ENCODE data around the gene TTC4.

The TTC4 gene

DNA sequence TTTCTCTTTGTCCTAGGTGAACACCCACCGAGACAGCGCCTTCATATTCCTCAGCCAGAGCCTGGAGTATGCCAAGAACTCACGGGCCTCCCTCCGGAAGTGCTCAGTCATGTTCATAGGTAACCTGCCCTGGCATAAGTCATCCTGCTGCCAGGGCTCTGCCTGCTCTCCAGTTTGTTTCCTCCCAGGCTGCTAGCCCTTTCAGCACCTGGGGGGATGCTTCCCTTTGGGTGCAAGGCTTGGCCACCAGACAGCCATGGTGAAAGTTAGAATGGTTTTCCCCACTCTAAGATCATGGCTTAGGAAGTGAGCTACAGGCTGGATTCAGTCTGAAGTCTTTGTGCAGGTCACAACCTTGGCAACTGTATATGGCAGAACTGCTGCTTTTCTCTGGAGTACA, 9.2 kb upstream of the TTC4 start:
- ChIA-PET CTCF (no interaction called here), POLR2A (no interaction called here)
- no peak for DNase-seq (ENCODE audit: extremely low spot score)
- no peak for TF ChIP-seq TARDBP (IDR thresholded peaks at IDR 0.05)

DNA sequence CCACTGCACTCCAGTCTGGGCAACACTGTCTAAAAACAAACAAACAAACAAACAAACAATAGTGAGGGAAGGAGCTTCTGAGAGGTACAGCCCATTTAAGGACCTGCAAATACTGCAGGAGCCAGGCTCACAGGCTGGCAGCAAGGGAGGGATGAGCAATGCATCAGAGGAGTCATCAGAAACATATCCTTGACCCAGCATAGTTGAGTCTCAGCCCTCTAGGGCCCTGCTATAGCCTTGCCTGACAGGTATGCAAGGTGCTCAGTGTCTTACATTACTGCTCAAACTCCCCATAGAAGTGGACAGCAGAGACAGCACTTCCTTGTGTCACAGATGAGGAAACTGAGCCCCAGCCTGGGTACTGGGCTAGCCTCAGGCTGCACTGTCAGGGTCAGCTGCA, 7.3 kb upstream of the TTC4 start:
- ChIA-PET CTCF (no interaction called here), POLR2A (no interaction called here)
- TF ChIP-seq FOXK2 (IDR thresholded peaks at IDR 0.05) (no peak), FOXA1 (IDR thresholded peaks at IDR 0.05) (no peak), NFRKB (IDR thresholded peaks at IDR 0.05) (no peak), LEF1 (IDR thresholded peaks at IDR 0.05; ENCODE audit: borderline replicate concordance) (no peak), ELF4 (IDR thresholded peaks at IDR 0.05) (no peak), ARNT (IDR thresholded peaks at IDR 0.05) (no peak)
- TF ChIP-seq, protein P1, sequence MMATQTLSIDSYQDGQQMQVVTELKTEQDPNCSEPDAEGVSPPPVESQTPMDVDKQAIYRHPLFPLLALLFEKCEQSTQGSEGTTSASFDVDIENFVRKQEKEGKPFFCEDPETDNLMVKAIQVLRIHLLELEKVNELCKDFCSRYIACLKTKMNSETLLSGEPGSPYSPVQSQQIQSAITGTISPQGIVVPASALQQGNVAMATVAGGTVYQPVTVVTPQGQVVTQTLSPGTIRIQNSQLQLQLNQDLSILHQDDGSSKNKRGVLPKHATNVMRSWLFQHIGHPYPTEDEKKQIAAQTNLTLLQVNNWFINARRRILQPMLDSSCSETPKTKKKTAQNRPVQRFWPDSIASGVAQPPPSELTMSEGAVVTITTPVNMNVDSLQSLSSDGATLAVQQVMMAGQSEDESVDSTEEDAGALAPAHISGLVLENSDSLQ (IDR thresholded peaks at IDR 0.05) = no peak
- no peak for DNase-seq (ENCODE audit: extremely low spot score)

DNA sequence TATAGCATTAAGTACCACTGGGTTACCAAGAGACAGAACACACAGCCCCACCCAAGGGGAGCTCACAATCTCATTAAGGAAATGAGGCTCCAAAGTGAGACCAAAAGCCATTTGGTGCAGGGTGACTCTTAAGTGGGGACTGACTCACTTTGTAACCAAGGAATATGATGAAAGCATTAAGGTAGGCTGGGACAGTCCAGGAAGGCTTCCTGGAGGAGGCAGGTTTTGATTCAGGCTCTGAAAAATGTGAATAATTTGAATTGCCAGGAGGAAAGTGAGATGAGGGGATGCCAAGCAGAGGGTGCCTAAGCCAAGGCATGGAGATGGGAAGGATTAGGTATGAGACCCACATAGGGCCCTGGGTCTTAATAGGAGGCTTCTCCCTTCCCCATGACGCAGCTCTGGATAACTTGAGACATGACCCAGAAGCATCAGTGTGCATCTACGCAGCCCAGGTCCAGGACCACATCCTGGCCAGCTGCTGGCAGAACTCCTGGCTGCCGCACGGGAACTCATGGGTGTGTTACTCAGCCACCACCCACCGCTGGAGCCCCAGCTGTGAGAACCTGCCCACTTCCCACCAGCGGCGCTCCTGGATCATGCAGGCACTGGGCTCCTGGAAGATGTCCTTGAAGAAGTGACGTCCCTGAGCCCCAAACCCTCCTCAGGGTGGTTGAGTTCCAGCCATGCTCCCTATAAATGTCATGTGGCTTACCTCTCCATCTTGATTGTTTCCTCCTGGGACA, 5.9 kb upstream of the TTC4 start:
- no peak for DNase-seq (ENCODE audit: extremely low spot score)
- POLR2A ChIA-PET = no interaction called here
- TF ChIP-seq CTBP1 (IDR thresholded peaks at IDR 0.05; ENCODE audit: borderline replicate concordance) (no peak), BHLHE40 (IDR thresholded peaks at IDR 0.05; ENCODE audit: borderline replicate concordance) (no peak), SUZ12 (IDR thresholded peaks at IDR 0.05) (no peak)
- CTCF ChIA-PET = no interaction called here

DNA sequence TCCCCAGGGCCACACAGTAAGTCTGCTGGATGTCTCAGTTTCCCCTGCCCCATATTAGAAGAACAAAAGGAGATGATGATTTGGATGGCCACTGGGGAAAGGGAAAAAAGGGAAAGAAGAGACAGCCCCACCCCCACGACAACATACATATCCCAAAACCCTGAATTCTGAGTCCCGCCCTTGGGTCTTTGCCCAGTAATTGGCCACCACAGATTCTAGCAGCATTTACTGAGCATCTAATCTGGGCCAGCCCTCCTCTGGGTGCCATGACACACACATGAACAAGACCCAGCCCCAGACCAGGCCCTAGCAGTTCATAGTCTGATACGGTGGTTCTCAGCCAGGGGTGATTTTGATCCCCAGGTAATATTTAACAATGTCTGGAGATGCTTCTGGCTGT, 5.2 kb upstream of the TTC4 start:
- POLR2A ChIA-PET = no interaction called here
- CTCF ChIA-PET = no interaction called here

DNA sequence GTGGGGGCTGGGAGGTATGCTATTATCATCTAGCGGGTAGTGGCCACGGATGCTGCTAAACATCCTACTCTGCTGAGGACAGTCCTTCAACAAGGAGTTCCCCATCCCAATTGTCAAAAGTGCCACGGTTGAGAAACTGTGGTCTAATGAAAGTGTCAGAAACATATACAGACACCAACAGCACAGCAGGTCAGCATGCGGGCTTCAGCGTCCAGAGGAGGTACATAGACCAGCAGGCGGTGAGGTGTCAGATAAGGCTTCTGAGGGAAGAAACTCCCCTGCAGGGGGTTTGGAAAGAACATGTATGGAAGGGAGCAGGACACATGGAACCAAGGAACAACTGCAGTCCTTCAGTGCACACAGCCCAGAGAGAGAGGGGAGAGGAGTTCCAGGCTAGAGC, 4.8 kb upstream of the TTC4 start:
- CTCF ChIA-PET = no interaction called here
- TF ChIP-seq SP1 (IDR thresholded peaks at IDR 0.05) (no peak), FOXK2 (IDR thresholded peaks at IDR 0.05) (no peak), TARDBP (IDR thresholded peaks at IDR 0.05) (no peak), LEF1 (IDR thresholded peaks at IDR 0.05; ENCODE audit: borderline replicate concordance) (no peak), CTBP1 (IDR thresholded peaks at IDR 0.05; ENCODE audit: borderline replicate concordance) (no peak), ELF4 (IDR thresholded peaks at IDR 0.05) (no peak)
- TF ChIP-seq, protein P1 (IDR thresholded peaks at IDR 0.05) = no peak
- POLR2A ChIA-PET = no interaction called here
- DNase-seq (ENCODE audit: extremely low spot score) = no peak

More for the DNA sequence above, 5.2 kb upstream of the TTC4 start:
- no peak for DNase-seq (ENCODE audit: extremely low spot score)
- TF ChIP-seq ELF4 (IDR thresholded peaks at IDR 0.05) (no peak), FOXM1 (IDR thresholded peaks at IDR 0.05; ENCODE audit: borderline replicate concordance) (no peak), L3MBTL2 (conservative IDR thresholded peaks at IDR 0.05) (no peak)

DNA sequence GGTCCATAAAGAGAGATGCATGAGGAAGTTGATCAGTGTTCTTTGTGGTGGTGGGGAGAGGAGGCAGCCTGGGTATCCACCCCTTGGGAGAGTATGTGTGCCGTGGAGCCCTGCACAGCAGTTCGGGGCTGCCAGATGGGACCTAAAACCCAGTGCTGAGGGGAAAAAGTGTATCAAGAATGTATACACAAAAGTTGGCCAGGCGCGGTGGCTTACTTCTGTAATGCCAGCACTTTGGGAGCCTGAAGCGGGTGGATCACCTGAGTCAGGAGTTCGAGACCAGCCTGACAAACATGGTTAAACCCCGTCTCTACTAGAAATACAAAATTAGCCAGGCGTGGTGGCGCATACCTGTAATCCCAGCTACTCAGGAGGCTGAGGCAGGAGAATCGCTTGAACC, 4.1 kb upstream of the TTC4 start:
- CTCF ChIA-PET = no interaction called here
- POLR2A ChIA-PET = no interaction called here
- TF ChIP-seq SP1 (IDR thresholded peaks at IDR 0.05) (no peak), ARNT (IDR thresholded peaks at IDR 0.05) (no peak), FOXA1 (IDR thresholded peaks at IDR 0.05) (no peak), CTBP1 (IDR thresholded peaks at IDR 0.05; ENCODE audit: borderline replicate concordance) (no peak), ZNF384 (IDR thresholded peaks at IDR 0.05) (no peak), LEF1 (IDR thresholded peaks at IDR 0.05; ENCODE audit: borderline replicate concordance) (no peak), FOXM1 (IDR thresholded peaks at IDR 0.05; ENCODE audit: borderline replicate concordance) (no peak), NFRKB (IDR thresholded peaks at IDR 0.05) (no peak), TARDBP (IDR thresholded peaks at IDR 0.05) (no peak), L3MBTL2 (conservative IDR thresholded peaks at IDR 0.05) (no peak)
- TF ChIP-seq, protein P1 (IDR thresholded peaks at IDR 0.05) = no peak
- DNase-seq (ENCODE audit: extremely low spot score) = no peak

DNA sequence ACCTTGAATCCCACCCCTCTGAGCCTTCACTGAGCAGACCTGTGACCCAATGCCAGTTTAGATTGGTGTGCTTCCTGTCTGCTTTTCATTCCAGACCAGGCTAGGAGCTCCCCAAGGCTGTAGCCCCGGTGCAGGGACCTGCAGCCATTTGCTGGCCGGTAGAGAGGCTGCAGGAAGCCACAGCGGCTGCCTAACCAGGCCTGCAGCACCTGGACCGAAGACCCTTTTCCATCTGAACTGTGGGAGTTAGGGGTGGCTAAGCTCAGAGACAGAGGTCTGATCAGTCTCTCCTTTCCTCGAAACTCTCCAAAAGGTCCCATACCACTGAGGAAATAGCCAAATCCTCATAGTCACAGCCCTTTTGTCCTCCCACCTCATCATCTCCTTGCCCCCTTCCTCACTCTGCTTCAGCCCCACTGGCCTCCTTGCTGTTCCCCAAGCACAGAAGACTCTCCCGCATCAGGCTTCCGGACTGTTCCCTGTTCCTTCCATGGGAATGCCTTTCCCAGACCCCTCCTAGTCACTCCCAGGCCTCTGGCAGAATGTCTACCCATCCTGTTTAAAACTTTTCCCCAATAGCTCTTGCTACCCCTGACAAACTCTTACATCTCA, 674 bp upstream of the TTC4 start:
- no peak for TF ChIP-seq HDGF (IDR thresholded peaks at IDR 0.05; ENCODE audit: borderline replicate concordance)
- TF ChIP-seq FOXK2 (IDR thresholded peaks at IDR 0.05) = no peak
- TF ChIP-seq BHLHE40 (IDR thresholded peaks at IDR 0.05; ENCODE audit: borderline replicate concordance) = no peak
- no peak for TF ChIP-seq SP1 (IDR thresholded peaks at IDR 0.05)
- TF ChIP-seq SUZ12 (IDR thresholded peaks at IDR 0.05) = no peak
- TF ChIP-seq FOXM1 (IDR thresholded peaks at IDR 0.05; ENCODE audit: borderline replicate concordance) = no peak
- no peak for TF ChIP-seq ZNF384 (IDR thresholded peaks at IDR 0.05)
- TF ChIP-seq NFRKB (IDR thresholded peaks at IDR 0.05) = no peak
- no peak for TF ChIP-seq L3MBTL2 (conservative IDR thresholded peaks at IDR 0.05)
- no peak for DNase-seq (ENCODE audit: extremely low spot score)
- ChIA-PET POLR2A (interaction anchor here (0.5 to 2.0 kb wide), 8 partner anchors 10 to 41 kb away, joined by 3 to 10 read pairs (median 4); no protein-coding TSS in a partner anchor), CTCF (no interaction called here)
